ENCODE measurements around the gene EHBP1. TPM values are rescaled to one million over a fixed set of nuclear protein-coding genes. Genes with fewer than 3 reads are reported as not detected.
A peak's percentile ranks its signal among the peaks of the same experiment; 100 is the strongest.

Gene EHBP1
- polyA plus RNA-seq, 1 of the 3 experiments (the other 2 are of a cell fraction) = 62.7 TPM

DNA sequence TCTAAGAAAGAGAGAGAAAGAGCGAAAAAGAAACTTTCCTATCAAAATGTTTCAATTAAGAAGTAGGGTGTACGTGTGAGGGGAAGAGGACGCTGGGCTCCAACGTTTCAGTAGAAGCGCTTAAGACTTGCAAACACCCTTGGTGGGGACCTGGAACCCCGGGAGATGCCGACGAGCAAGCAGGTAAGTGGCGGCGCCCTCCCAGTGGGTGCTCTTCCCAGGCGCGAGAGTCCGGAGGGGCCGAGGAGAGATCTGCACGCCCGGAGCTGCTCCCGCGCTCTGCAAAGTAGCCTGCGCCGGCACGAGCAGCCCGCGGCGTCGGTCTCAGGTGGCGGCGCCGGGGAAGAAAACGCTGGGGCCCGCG, 344.4 kb downstream of the EHBP1 start:
- peaks cover 6 to 9% of the 10 kb centered on the region in 2 experiments; a peak in 2 of 4 replicates for H3K4me1 ChIP-seq (ENCODE audit: control insufficient read depth in 1 of 2, insufficient read depth in 2 of 2, low read depth in 1 of 2, low read length in 1 of 2)
- H3F3A ChIP-seq (replicated peaks; ENCODE audit: insufficient read depth) = no peaks in the 10 kb centered on the region
- H2AFZ ChIP-seq (ENCODE audit: low read depth) = peak overlapping the region; percentile 85
- no peaks in the 10 kb centered on the region; the same call in 1 of the 2 replicates for H3K27me3 ChIP-seq (ENCODE audit: insufficient read depth)
- no peaks in the 10 kb centered on the region for H3K79me2 ChIP-seq (ENCODE audit: insufficient read depth)
- POLR2A ChIA-PET = no interaction called here
- H3K4me3 ChIP-seq (ENCODE audit: low read depth in 2 of 2, low read length in 1 of 2) = peak overlapping the region; percentile 49 to 68
- H3K27ac ChIP-seq (ENCODE audit: low read depth in 2 of 2, low read length in 1 of 2) = no peak overlapping the region
- peaks cover 0 to 13% of the 10 kb centered on the region in 2 experiments for H3K36me3 ChIP-seq (replicated peaks in 1 of 2; ENCODE audit: control insufficient read depth in 1 of 2, insufficient read depth in 2 of 2, low read length in 1 of 2)
- CTCF ChIA-PET = interaction anchor here (2.2 kb wide), 1 partner anchor 10 kb away, joined by 7 read pairs; no protein-coding TSS in a partner anchor
- H3K4me2 ChIP-seq = peak overlapping the region; percentile 99
- no peak for TF ChIP-seq POLR2AphosphoS5 (IDR thresholded peaks at IDR 0.05; ENCODE audit: low read depth, low read length)
- TF ChIP-seq EZH2phosphoT487 (IDR thresholded peaks at IDR 0.05; ENCODE audit: borderline replicate concordance, low read depth) = no peak
- no peak for TF ChIP-seq FOXM1 (IDR thresholded peaks at IDR 0.05; ENCODE audit: low read depth)
- TF ChIP-seq SIN3A (IDR thresholded peaks at IDR 0.05; ENCODE audit: borderline replicate concordance, low read depth, low read length) = no peak
- TF ChIP-seq, protein P1, sequence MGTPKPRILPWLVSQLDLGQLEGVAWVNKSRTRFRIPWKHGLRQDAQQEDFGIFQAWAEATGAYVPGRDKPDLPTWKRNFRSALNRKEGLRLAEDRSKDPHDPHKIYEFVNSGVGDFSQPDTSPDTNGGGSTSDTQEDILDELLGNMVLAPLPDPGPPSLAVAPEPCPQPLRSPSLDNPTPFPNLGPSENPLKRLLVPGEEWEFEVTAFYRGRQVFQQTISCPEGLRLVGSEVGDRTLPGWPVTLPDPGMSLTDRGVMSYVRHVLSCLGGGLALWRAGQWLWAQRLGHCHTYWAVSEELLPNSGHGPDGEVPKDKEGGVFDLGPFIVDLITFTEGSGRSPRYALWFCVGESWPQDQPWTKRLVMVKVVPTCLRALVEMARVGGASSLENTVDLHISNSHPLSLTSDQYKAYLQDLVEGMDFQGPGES (IDR thresholded peaks at IDR 0.05; ENCODE audit: low read depth, low read length) = no peak
- no peak for TF ChIP-seq GATA2 (CRISPR knock-in tag; IDR thresholded peaks at IDR 0.05)
- no peak for TF ChIP-seq REST (IDR thresholded peaks at IDR 0.05; ENCODE audit: low read depth, low read length)
- TF ChIP-seq ELF1 (IDR thresholded peaks at IDR 0.05) = no peak
- TF ChIP-seq, protein P2, sequence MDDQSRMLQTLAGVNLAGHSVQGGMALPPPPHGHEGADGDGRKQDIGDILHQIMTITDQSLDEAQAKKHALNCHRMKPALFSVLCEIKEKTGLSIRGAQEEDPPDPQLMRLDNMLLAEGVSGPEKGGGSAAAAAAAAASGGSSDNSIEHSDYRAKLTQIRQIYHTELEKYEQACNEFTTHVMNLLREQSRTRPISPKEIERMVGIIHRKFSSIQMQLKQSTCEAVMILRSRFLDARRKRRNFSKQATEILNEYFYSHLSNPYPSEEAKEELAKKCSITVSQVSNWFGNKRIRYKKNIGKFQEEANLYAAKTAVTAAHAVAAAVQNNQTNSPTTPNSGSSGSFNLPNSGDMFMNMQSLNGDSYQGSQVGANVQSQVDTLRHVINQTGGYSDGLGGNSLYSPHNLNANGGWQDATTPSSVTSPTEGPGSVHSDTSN (IDR thresholded peaks at IDR 0.05) = no peak
- TF ChIP-seq MXI1 (IDR thresholded peaks at IDR 0.05; ENCODE audit: low read depth, low read length) = no peak
- no peak for TF ChIP-seq RCOR1 (IDR thresholded peaks at IDR 0.05; ENCODE audit: low read length)
- TF ChIP-seq, protein P3, sequence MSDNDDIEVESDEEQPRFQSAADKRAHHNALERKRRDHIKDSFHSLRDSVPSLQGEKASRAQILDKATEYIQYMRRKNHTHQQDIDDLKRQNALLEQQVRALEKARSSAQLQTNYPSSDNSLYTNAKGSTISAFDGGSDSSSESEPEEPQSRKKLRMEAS (IDR thresholded peaks at IDR 0.05; ENCODE audit: low read depth) = no peak
- no peak for TF ChIP-seq RFX5 (IDR thresholded peaks at IDR 0.05; ENCODE audit: low read length)
- TF ChIP-seq CHD2 (IDR thresholded peaks at IDR 0.05; ENCODE audit: low read length, partially characterized antibody) = no peak
- TF ChIP-seq NRF1 (IDR thresholded peaks at IDR 0.05; ENCODE audit: low read depth, low read length) = no peak
- TF ChIP-seq, protein P4, sequence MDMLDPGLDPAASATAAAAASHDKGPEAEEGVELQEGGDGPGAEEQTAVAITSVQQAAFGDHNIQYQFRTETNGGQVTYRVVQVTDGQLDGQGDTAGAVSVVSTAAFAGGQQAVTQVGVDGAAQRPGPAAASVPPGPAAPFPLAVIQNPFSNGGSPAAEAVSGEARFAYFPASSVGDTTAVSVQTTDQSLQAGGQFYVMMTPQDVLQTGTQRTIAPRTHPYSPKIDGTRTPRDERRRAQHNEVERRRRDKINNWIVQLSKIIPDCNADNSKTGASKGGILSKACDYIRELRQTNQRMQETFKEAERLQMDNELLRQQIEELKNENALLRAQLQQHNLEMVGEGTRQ (IDR thresholded peaks at IDR 0.05; ENCODE audit: borderline replicate concordance, low read depth, low read length) = no peak
- WGBS (ENCODE audit: low lambda C conversion rate) = 4% methylated on average over 9 of the region's 31 CpGs
- H3K9me3 ChIP-seq = no peaks in the 10 kb centered on the region
- peak overlapping the region; percentile 60; the same call in 1 of the 2 replicates for H3K9ac ChIP-seq
- DNase-seq = peak; percentile 69
- H3K9me2 ChIP-seq = no peaks in the 10 kb centered on the region
- no peaks in the 10 kb centered on the region for H4K20me1 ChIP-seq (ENCODE audit: insufficient read depth)
